T-helper 2 cell treated with Interferon-gamma antibody and Interleukin-4, amounts not matched to agents 100 ng/mL and 5 ng/mL, for 36 hours (primary cell): ENCODE data around the gene ERVFRD-1. TPM values are rescaled to one million over a fixed set of nuclear protein-coding genes. Genes with fewer than 3 reads are reported as not detected.

Source experiments
- intact Hi-C: fragments of 100-400 bp; cut with micrococcal nuclease; formaldehyde crosslinking; loops from one replicate; pipeline ENCODE4 v1.15.1; 2023
- total RNA-seq: library from RNA; stranded (reverse); gene quantifications from 2 replicates; pipeline ENCODE4 v1.2.3, GENCODE V29; 2022

ERVFRD-1 gene
- 0.07 TPM in 1 of 2 replicates, not detected in the other for total RNA-seq

- intact Hi-C loops = no loop called here
Observed at GRCh38 chr6:11110921-11111768, at the start of gene ERVFRD-1. Gene ERVFRD-1 (minus strand): TSS chr6:11111725. CDS start chr6:11105310, 6,415 bp downstream.

GRCh38 chr6:11160199-11160598 is 48.7 kb upstream of the ERVFRD-1 start:
- intact Hi-C loops = no loop called here

- intact Hi-C loops = no loop called here
Observed at GRCh38 chr6:11155589-11155988, 44.1 kb upstream of the ERVFRD-1 start.

GRCh38 chr6:11153447-11153846 is 41.9 kb upstream of the ERVFRD-1 start:
- intact Hi-C loops = no loop called here

GRCh38 chr6:11152581-11152980 is 41.1 kb upstream of the ERVFRD-1 start:
- intact Hi-C loops = no loop called here

- intact Hi-C loops = no loop called here
Observed at GRCh38 chr6:11151488-11151887, 40.0 kb upstream of the ERVFRD-1 start.

- intact Hi-C loops = no loop called here
Observed at GRCh38 chr6:11149551-11149950, 38.0 kb upstream of the ERVFRD-1 start.

GRCh38 chr6:11146117-11146826 is 34.7 kb upstream of the ERVFRD-1 start:
- intact Hi-C loops = no loop called here

GRCh38 chr6:11144393-11144851 is 32.9 kb upstream of the ERVFRD-1 start:
- intact Hi-C loops = loop anchor here (1.0 to 5.0 kb wide), 4 partner anchors 28 to 431 kb away; partner anchors contain the start of gene SMIM13

- intact Hi-C loops = loop anchor here (1.0 to 5.0 kb wide), 4 partner anchors 29 to 432 kb away; partner anchors contain the start of gene SMIM13
Observed at GRCh38 chr6:11143394-11144371, 32.2 kb upstream of the ERVFRD-1 start.

GRCh38 chr6:11142296-11143027 is 30.9 kb upstream of the ERVFRD-1 start:
- intact Hi-C loops = loop anchor here (5.0 kb wide), 1 partner anchor 50 kb away; the partner anchor contains the start of gene SMIM13

GRCh38 chr6:11141295-11141694 is 29.8 kb upstream of the ERVFRD-1 start:
- intact Hi-C loops = loop anchor here (5.0 kb wide), 1 partner anchor 49 kb away; the partner anchor contains the start of gene SMIM13

GRCh38 chr6:11140056-11140455 is 28.5 kb upstream of the ERVFRD-1 start:
- intact Hi-C loops = loop anchor here (5.0 kb wide), 1 partner anchor 48 kb away; the partner anchor contains the start of gene SMIM13

- intact Hi-C loops = no loop called here
Observed at GRCh38 chr6:11139051-11139960, 27.8 kb upstream of the ERVFRD-1 start.

GRCh38 chr6:11136809-11137208 is 25.3 kb upstream of the ERVFRD-1 start:
- intact Hi-C loops = no loop called here

GRCh38 chr6:11133281-11133680 is 21.8 kb upstream of the ERVFRD-1 start:
- intact Hi-C loops = no loop called here

- intact Hi-C loops = no loop called here
Observed at GRCh38 chr6:11132194-11132888, 20.8 kb upstream of the ERVFRD-1 start.

- intact Hi-C loops = no loop called here
Observed at GRCh38 chr6:11130605-11131004, 19.1 kb upstream of the ERVFRD-1 start.
